Endothelial cell (in vitro differentiated cells): ENCODE results near the gene SCYGR4. TPM values are rescaled to one million over a fixed set of nuclear protein-coding genes. Genes with fewer than 3 reads are reported as not detected.
A peak's percentile ranks its signal among the peaks of the same experiment; 100 is the strongest.

ENCODE experiments used
- DNase-seq: peaks from one replicate; pipeline ENCODE4 v3.0.0; 2021; ENCODE audit warnings: low spot score
- H3K27ac Mint-ChIP-seq: one replicate; pipeline ENCODE4 v1.8.0; 2021; ENCODE audit warnings: mixed read lengths, inconsistent platforms; ENCODE audit not compliant: unreplicated experiment
- H3K27me3 Mint-ChIP-seq: one replicate; pipeline ENCODE4 v1.8.0; 2021; ENCODE audit warnings: mild to moderate bottlenecking, moderate library complexity, mixed read lengths, inconsistent platforms; ENCODE audit not compliant: unreplicated experiment
- H3K36me3 Mint-ChIP-seq: one replicate; pipeline ENCODE4 v1.8.0; 2021; ENCODE audit warnings: mild to moderate bottlenecking, low read depth, mixed read lengths, inconsistent platforms; ENCODE audit not compliant: unreplicated experiment
- H3K4me1 Mint-ChIP-seq: one replicate; pipeline ENCODE4 v1.8.0; 2021; ENCODE audit warnings: mild to moderate bottlenecking, mixed read lengths, inconsistent platforms; ENCODE audit not compliant: unreplicated experiment
- H3K4me3 Mint-ChIP-seq: one replicate; pipeline ENCODE4 v1.8.0; 2021; ENCODE audit warnings: mild to moderate bottlenecking, mixed read lengths, inconsistent platforms; ENCODE audit not compliant: unreplicated experiment
- H3K9me3 Mint-ChIP-seq: one replicate; pipeline ENCODE4 v1.8.0; 2021; ENCODE audit warnings: mixed read lengths, inconsistent platforms; ENCODE audit not compliant: unreplicated experiment
- CTCF ChIP-seq: fragments of 200-600 bp; sonication (generic); IDR thresholded peaks from one replicate; pipeline ENCODE4 v1.5.0; 2021; ENCODE audit warnings: antibody characterized with exemption; ENCODE audit not compliant: unreplicated experiment
- long read RNA-seq: library from polyadenylated mRNA; unstranded; transcript quantifications from one replicate; pipeline ENCODE4 v2.0.0, GENCODE V29; 2020; ENCODE audit not compliant: unreplicated experiment
- total RNA-seq: library from RNA; stranded (reverse); fragmentation: NEBNext Ultra II Directional; extraction: Animal tissue kit (Norgen Biotek cat#: 25700); gene quantifications from one replicate; pipeline ENCODE4 v1.2.1, GENCODE V29; 2021; ENCODE audit not compliant: unreplicated experiment

SCYGR4 gene
- not detected for total RNA-seq
- long read RNA-seq, result 0 reads

- H3K4me3 Mint-ChIP-seq, result no peak within 1 kb of the TSS
- H3K9me3 Mint-ChIP-seq, result no peaks in the 10 kb centered on the region
- peaks cover 5% of the 10 kb centered on the region for H3K4me1 Mint-ChIP-seq
- DNase-seq, result no peak
- H3K27me3 Mint-ChIP-seq, result no peaks in the 10 kb centered on the region
- no peak within 1 kb of the TSS for H3K27ac Mint-ChIP-seq
- no peaks in the 10 kb centered on the region for H3K36me3 Mint-ChIP-seq
- TF ChIP-seq CTCF, result no peak
Measured at GRCh38 chr2:227617316-227618230, at the start of gene SCYGR4. Gene SCYGR4, plus strand, starts transcription at chr2:227617498. Its CDS starts 0 bp downstream, at chr2:227617498.

- Mint-ChIP-seq H3K9me3 (no peaks in the 10 kb centered on the region), H3K36me3 (no peaks in the 10 kb centered on the region), H3K27me3 (peaks cover 1% of the 10 kb centered on the region)
Measured at GRCh38 chr2:227568852-227569169, 48.5 kb upstream of the SCYGR4 start.

GRCh38 chr2:227570615-227571014 lies 46.7 kb upstream of the SCYGR4 start:
- Mint-ChIP-seq H3K27ac (peak overlapping the region; percentile 72), H3K36me3 (no peaks in the 10 kb centered on the region)
- DNase-seq, result no peak

More at GRCh38 chr2:227568852-227569169, 48.5 kb upstream of the SCYGR4 start:
- H3K4me1 Mint-ChIP-seq, result peaks cover 21% of the 10 kb centered on the region
- H3K4me3 Mint-ChIP-seq, result no peak overlapping the region
- no peak overlapping the region for H3K27ac Mint-ChIP-seq
- no peak for DNase-seq
- TF ChIP-seq CTCF, result no peak

GRCh38 chr2:227576110-227576509 lies 41.2 kb upstream of the SCYGR4 start:
- no peaks in the 10 kb centered on the region for H3K9me3 Mint-ChIP-seq
- TF ChIP-seq CTCF, result no peak
- no peak for DNase-seq
- no peak overlapping the region for H3K4me3 Mint-ChIP-seq
- H3K27ac Mint-ChIP-seq, result no peak overlapping the region
- peaks cover 4% of the 10 kb centered on the region for H3K27me3 Mint-ChIP-seq
- no peaks in the 10 kb centered on the region for H3K36me3 Mint-ChIP-seq
- peaks cover 7% of the 10 kb centered on the region for H3K4me1 Mint-ChIP-seq

More at GRCh38 chr2:227570615-227571014, 46.7 kb upstream of the SCYGR4 start:
- Mint-ChIP-seq H3K9me3 (no peaks in the 10 kb centered on the region), H3K27me3 (peaks cover 1% of the 10 kb centered on the region), H3K4me1 (peaks cover 18% of the 10 kb centered on the region), H3K4me3 (no peak overlapping the region)
- TF ChIP-seq CTCF, result no peak

- DNase-seq, result no peak
- Mint-ChIP-seq H3K4me3 (no peak overlapping the region), H3K9me3 (no peaks in the 10 kb centered on the region), H3K4me1 (peaks cover 3% of the 10 kb centered on the region), H3K27me3 (peaks cover 4% of the 10 kb centered on the region), H3K27ac (no peak overlapping the region), H3K36me3 (no peaks in the 10 kb centered on the region)
- no peak for TF ChIP-seq CTCF
Measured at GRCh38 chr2:227576812-227577211, 40.5 kb upstream of the SCYGR4 start.
